HG03039 (cell line): ENCODE measurements around the gene SPRR2B.
"Not testable (repeated sequence)": the region's sequence is repeated elsewhere in the genome, so short reads cannot be mapped to it uniquely, and the experiment has no call there.

ENCODE experiments used
- ATAC-seq: cut with Tn5 transposase; IDR thresholded peaks from one replicate; pipeline ENCODE4 v1.9.1; 2021; ENCODE audit warnings: mild to moderate bottlenecking, moderate library complexity; ENCODE audit not compliant: unreplicated experiment

SPRR2B gene

GRCh38 chr1:153071511-153071910 is at the start of gene SPRR2B:
Gene SPRR2B (minus strand): TSS chr1:153071611. CDS start chr1:153070839, 772 bp downstream.
- ATAC-seq = no peak

GRCh38 chr1:153120945-153121344 is 49.5 kb upstream of the SPRR2B start:
- no peak for ATAC-seq

DNA sequence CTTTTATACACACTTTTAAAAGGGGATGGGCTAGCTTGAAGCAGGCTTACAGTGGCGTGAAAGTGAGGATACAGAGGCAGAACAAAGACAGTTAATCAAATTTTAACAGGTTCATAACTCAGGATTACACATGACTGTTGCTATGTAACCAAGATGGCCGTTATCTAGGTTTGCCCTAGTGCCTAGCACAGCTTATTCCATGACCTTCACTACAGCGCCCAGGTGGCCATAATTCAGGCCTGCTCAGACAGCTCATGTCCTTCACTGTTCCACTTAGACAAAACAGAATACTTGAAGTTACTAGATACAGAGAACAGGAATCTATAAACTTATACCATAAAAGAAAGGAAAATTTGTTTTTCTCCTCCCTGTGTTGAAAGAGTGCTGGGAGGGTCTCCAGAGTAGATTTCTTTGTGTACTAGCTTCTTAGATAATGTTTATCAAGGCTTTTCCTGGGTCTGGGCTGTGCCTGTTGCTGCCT is 48.1 kb upstream of the SPRR2B start:
- no peak for ATAC-seq

GRCh38 chr1:153115264-153115663 is 43.9 kb upstream of the SPRR2B start:
- ATAC-seq = not testable (repeated sequence)

DNA sequence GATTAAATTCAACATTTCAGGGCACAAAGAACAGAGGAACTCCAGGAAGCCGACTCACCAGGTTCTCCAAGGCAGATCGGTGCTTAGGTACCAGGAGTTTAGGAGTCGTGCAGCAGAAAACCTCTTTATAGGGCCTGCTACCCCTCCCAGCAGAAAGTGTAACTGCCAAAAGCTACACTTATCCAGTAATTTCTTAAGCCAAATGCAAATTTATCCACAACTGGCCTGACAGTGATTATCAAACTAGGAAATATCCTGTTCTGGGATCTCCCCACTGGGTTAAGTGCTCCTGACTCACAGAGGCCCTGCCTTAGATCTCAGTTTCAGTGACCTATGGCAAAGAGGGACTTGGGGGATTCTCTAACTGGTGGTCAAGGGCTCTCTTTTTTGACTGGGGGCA is 42.0 kb upstream of the SPRR2B start, which contains the start of gene SPRR2F:
SPRR2F (minus strand) TSS at position 101 of the 400 bp plus-strand sequence. CDS start 783 bp downstream, outside the sequence.
- no peak for ATAC-seq

- not testable (repeated sequence) for ATAC-seq
These were observed 41.0 kb upstream of the SPRR2B start for GRCh38 chr1:153112454-153112853.

DNA sequence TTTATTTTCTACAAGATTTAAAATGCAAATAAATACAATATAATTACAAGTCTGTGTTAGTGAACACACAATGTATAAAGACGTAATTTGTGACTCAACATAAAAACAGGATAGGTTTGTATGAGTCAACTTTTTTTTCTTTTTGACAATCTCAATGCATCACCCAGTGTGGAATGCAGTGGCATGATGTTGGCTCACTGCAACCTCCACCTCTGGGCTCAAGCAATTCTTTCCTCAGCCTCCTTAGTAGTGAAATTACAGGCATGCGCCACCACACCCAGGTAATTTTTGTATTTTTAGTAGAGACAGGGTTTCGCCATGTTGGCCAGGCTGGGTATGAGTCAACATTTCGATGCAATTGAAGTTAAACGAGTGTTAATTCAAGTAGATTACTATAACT is 28.8 kb upstream of the SPRR2B start:
- no peak for ATAC-seq

GRCh38 chr1:153099461-153100045 is 28.1 kb upstream of the SPRR2B start:
- ATAC-seq = no peak

DNA sequence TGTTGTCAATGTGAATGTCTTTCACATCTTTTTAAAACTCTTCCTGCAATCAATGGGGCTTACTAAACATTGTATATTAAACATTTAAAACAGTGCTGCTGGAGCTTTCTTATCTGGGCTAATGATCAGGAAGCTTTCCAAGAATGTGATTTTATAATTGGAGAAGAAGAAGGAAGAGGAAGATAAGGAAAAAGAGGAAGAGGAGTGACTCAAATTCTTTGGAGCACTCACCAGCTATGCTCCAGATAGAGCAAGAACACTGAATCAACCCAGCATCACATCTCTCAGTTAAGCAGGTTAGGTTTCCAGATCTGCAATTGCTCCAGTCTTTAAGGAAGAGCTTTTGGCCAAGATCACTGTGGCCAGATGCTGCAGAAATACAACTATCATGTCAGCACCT is 24.4 kb upstream of the SPRR2B start:
- ATAC-seq = no peak

- ATAC-seq = no peak
These were observed 23.0 kb upstream of the SPRR2B start, which contains the start of gene SPRR2E for GRCh38 chr1:153094426-153094825. Gene SPRR2E (minus strand): TSS chr1:153094526. CDS start chr1:153093751, 775 bp downstream.

DNA sequence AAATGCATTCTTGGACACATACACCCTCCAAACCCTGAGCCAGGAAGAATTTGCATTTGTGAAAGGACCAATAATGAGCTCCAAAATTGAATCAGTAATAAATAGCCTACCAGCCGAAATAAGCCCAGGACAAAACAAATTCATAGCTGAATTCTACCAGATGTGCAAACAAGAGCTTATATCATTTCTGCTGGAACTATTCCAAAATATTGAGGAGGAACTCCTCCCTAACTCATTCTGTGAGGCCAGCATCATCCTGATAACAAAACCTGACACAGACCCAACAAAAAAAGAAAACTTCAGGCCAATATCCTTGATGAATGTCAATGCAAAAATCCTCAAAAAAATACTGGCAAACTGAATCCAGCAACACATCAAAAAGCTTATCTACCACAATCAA is 16.2 kb upstream of the SPRR2B start:
- ATAC-seq = no peak

DNA sequence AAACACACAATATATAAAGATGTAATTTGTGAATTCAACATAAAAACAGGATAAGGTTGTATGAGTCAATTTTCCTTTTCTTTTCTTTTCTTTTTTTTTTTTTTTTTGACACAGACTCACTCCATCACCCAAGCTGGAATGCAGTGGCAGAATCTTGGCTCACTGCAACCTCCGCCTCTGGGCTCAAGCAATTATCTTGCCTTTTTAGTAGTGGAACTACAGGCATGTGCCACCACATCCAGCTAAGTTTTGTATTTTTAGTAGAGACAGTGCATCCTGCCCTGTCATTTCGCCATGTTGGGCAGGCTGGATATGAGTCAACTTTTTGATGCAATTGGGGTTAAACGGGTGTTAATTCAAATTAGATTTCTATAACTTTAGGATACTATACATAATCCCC is 10.3 kb upstream of the SPRR2B start:
- ATAC-seq = no peak

DNA sequence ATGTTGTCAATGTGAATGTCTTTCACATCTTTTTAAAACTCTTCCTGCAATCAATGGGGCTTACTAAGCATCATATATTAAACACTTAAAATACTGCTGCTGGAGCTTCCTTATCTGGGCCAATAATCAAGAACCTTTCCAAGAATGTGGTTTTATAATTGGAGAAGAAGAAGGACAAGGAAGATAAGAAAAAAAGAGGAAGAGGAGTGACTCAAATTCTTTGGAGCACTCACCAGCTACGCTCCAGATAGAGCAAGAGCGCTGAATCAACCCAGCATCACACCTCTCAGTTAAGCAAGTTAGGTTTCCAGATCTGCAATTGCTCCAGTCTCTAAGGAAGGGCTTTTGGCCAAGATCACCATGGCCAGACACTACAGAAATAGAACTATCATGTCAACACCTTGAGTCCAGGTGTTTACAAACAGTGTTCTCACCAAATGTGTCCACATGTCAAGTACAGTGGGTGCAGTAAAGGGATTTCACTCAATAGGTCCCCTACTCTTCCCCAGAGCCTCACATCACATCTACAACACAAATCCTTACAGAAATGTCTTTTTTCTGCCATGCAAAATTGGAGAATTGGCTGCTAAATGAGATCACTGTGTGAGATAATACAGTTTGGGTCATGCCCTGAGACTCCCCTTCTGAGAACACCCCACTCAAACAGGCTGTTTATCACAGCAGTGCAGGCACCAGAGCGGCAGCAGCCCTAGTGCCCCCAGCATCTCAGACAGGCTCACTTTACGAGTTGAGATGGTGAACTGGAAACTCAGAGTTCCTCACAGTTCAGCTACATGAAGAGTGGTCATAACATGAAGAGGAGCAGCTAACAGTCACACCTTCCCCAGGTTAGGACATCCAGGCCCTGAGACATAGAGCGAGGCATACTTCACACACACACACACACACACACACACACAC is 1.7 kb upstream of the SPRR2B start:
- ATAC-seq = no peak

DNA sequence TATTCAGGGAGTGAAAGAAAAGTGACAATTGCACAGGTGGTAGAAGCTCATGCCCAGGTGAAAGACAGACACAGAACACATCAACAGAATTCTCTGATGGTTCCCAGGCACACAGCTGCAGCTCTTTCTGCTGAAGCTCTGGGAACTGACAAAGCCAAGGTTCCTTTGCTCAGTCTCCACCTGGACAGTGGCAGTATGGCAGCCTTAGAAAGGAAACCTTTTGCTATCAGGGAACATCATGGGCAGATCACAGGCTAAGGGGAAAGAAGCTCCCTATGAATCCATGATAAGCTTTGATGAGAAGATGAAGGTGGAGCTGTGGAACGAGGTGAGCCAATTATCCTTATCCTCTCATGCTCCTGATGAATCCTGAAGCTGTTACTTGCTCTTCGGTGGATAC is 1.2 kb downstream of the SPRR2B start:
- no peak for ATAC-seq

- ATAC-seq = no peak
These were observed 12.3 kb downstream of the SPRR2B start for GRCh38 chr1:153058826-153059784.

- no peak for ATAC-seq
These were observed 13.3 kb downstream of the SPRR2B start for GRCh38 chr1:153058154-153058553.

DNA sequence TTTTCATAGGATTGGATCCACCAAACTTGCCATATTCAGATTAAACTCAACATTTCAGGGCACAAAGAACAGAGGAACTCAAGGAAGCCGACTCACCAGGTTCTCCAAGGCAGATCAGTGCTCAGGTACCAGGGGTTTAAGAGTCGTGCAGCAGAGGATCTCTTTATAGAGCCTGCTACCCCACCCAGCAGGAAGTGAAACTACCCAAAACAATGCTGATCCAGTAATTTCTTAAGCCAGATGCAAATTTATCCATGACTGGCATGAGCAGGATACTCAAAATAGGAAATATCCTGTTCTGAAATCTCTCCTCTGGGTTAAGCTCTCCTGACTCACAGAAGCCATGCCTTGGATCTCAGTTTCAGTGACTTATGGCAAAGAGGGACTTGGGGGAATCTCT is 14.0 kb downstream of the SPRR2B start, which contains the start of gene SPRR2A:
SPRR2A (minus strand) TSS at position 138 of the 400 bp plus-strand sequence. CDS start 777 bp downstream, outside the sequence.
- ATAC-seq = no peak

DNA sequence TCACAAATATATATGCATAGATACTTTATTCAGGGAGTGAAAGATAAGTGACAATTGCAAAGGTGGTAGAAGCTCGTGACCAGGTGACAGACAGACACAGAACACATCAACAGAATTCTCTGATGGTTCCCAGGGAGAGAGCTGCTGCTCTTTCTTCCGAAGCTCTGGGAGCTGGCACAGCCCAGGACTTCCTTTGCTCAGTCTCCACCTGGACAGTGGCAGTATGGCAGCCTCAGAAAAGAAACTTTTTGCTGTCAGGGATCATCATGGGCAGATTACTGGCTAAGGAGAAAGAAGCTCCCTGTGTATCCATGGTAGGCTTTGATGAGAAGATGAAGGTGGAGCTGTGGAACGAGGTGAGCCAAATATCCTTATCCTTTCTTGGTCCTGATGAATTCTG is 15.3 kb downstream of the SPRR2B start:
- not testable (repeated sequence) for ATAC-seq

GRCh38 chr1:153049211-153049610 is 22.2 kb downstream of the SPRR2B start:
- ATAC-seq = no peak

DNA sequence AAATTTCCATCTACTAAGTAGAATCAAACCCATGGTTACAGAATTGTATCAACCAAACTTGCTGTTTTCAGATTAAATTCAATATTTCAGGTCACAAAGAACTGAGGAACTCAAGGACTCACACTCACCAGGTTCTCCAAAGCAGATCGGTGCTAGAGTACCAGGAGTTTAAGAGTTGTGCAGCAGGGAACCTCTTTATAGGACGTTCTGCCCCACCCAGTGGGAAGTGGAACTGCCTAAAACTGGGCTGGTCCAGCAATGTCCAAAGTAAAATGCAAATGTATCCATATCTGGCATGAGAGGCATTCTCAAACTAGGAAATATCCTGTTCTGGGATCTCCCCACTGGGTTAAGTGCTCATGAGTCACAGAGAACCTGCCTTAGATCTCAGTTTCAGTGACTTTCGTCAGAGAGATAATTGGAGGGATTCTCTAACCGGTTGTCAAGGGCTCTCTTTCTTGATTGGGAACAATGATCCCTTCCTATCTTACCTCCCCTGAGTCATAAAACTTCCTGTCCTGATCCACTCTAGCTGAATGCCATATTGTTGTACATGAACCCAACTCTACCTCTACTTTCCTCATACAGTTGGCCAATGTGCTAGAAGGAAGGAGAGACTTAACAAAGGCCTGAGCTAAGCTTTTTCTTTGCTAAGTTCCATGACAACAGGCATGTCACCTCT is 30.3 kb downstream of the SPRR2B start, which contains the start of gene SPRR2D:
SPRR2D (minus strand) TSS at position 171 of the 682 bp plus-strand sequence. CDS start 774 bp downstream, outside the sequence.
- no peak for ATAC-seq
